ENCODE data around the gene CLEC4C.

GRCh38 chr12:7709969-7710675 is 37.1 kb downstream of the CLEC4C start:
- no peak for TF ChIP-seq CTCF (IDR thresholded peaks at IDR 0.05)
- no peak for TF ChIP-seq POLR2A (IDR thresholded peaks at IDR 0.05)
